SK-N-SH (cell line): ENCODE results near the gene DCAF11. TPM values are rescaled to one million over a fixed set of nuclear protein-coding genes. Genes with fewer than 3 reads are reported as not detected.
A peak's percentile ranks its signal among the peaks of the same experiment; 100 is the strongest.

Experiments
- CTCF ChIA-PET: fragments of 300-600, 350-600 bp; formaldehyde crosslinking; extraction: SDS; loops from one replicate; lab custom pipeline; 2021; lab: Yijun Ruan, JAX
- POLR2A ChIA-PET: fragments of 350-600 bp; sonication (Branson Sonifier 250); formaldehyde crosslinking; extraction: SDS; loops from one replicate; lab custom pipeline; 2020; ENCODE audit warnings: antibody characterized with exemption, inconsistent platforms; lab: Yijun Ruan, JAX
- DNase-seq: peaks from one replicate; pipeline ENCODE4 v3.0.0; 2012
- H2AFZ ChIP-seq: fragments of 200-600 bp; sonication (generic); 2 replicates; pipeline ENCODE4 v1.8.1; 2016; ENCODE audit warnings: antibody characterized with exemption, mild to moderate bottlenecking, low read depth
- H3F3A ChIP-seq: fragments of 200-600 bp; sonication (generic); replicated peaks from 2 replicates; pipeline ENCODE3; 2016; ENCODE audit warnings: antibody characterized with exemption, mild to moderate bottlenecking; ENCODE audit not compliant: insufficient read depth
- H3K27ac ChIP-seq, 2 experiments: fragments of 200-500 bp in 1 of 2; fragments of 200-600 bp in 1 of 2; sonication (Bioruptor generic) in 1 of 2; sonication (generic), shearing (Covaris generic) in 1 of 2; 2 replicates each; pipeline versions ENCODE4 v1.5.1 to v1.6.1; 2014 to 2016; ENCODE audit warnings: low read depth in 2 of 2, inconsistent platforms in 1 of 2, low read length in 1 of 2, mild to moderate bottlenecking in 1 of 2, mixed read lengths in 1 of 2
- H3K27me3 ChIP-seq: fragments of 200-600 bp; sonication (generic), shearing (Covaris generic); 2 replicates; pipeline ENCODE4 v1.6.1; 2016; ENCODE audit warnings: mixed run types; ENCODE audit not compliant: insufficient read depth
- H3K36me3 ChIP-seq, 2 experiments: fragments of 200-500 bp in 1 of 2; fragments of 200-600 bp in 1 of 2; sonication (Bioruptor generic) in 1 of 2; sonication (generic) in 1 of 2; replicated peaks in 1 of 2; 2 replicates each; pipeline versions ENCODE3 to v1.5.1; 2014 to 2016; ENCODE audit warnings: low read length in 1 of 2, mild to moderate bottlenecking in 1 of 2; ENCODE audit not compliant: insufficient read depth in 2 of 2, control insufficient read depth in 1 of 2
- H3K4me1 ChIP-seq, 2 experiments: fragments of 200-500 bp in 1 of 2; fragments of 200-600 bp in 1 of 2; sonication (Bioruptor generic) in 1 of 2; sonication (generic), shearing (Covaris generic) in 1 of 2; 2 replicates each; pipeline versions ENCODE4 v1.5.1 to v1.6.1; 2014 to 2016; ENCODE audit warnings: low read depth in 1 of 2, low read length in 1 of 2, mixed run types in 1 of 2; ENCODE audit not compliant: insufficient read depth in 2 of 2, control insufficient read depth in 1 of 2
- H3K4me2 ChIP-seq: fragments of 200-600 bp; sonication (generic), shearing (Covaris generic); 2 replicates; pipeline ENCODE4 v1.6.1; 2017; ENCODE audit warnings: mixed run types
- H3K4me3 ChIP-seq, 2 experiments: fragments of 200-500 bp in 1 of 2; fragments of 200-600 bp in 1 of 2; sonication (Bioruptor generic) in 1 of 2; sonication (generic), shearing (Covaris generic) in 1 of 2; 2 replicates each; pipeline versions ENCODE4 v1.5.1 to v1.8.1; 2014 to 2016; ENCODE audit warnings: low read depth in 2 of 2, inconsistent platforms in 1 of 2, low read length in 1 of 2, mild to moderate bottlenecking in 1 of 2, mixed read lengths in 1 of 2, moderate library complexity in 1 of 2
- H3K79me2 ChIP-seq: fragments of 200-600 bp; sonication (generic); 2 replicates; pipeline ENCODE4 v1.8.1; 2017; ENCODE audit warnings: mild to moderate bottlenecking; ENCODE audit not compliant: insufficient read depth
- H3K9ac ChIP-seq: fragments of 200-600 bp; sonication (generic); 2 replicates; pipeline ENCODE4 v1.6.1; 2017; ENCODE audit warnings: mixed run types
- H3K9me2 ChIP-seq: fragments of 200-600 bp; sonication (generic); 2 replicates; pipeline ENCODE4 v1.6.1; 2017; ENCODE audit warnings: mixed run types
- H3K9me3 ChIP-seq: fragments of 200-600 bp; sonication (generic); 2 replicates; pipeline ENCODE4 v1.6.1; 2017; ENCODE audit warnings: mixed run types, mild to moderate bottlenecking, moderate library complexity
- H4K20me1 ChIP-seq: fragments of 200-600 bp; sonication (generic); 2 replicates; pipeline ENCODE4 v1.6.1; 2017; ENCODE audit warnings: mild to moderate bottlenecking, mixed run types; ENCODE audit not compliant: insufficient read depth
- CTCF ChIP-seq: fragments of 200-600 bp; sonication (generic); IDR thresholded peaks from 2 replicates; pipeline ENCODE4 v1.6.1; 2017; ENCODE audit warnings: antibody characterized with exemption, mild to moderate bottlenecking, moderate library complexity
- ELF1 ChIP-seq: IDR thresholded peaks from 2 replicates; pipeline ENCODE4 v1.4.0; 2012
- EZH2phosphoT487 ChIP-seq: fragments of 200-600 bp; sonication (generic); IDR thresholded peaks from 2 replicates; pipeline ENCODE4 v1.6.1; 2017; ENCODE audit warnings: low read depth, mixed run types, mild to moderate bottlenecking, antibody characterized with exemption, moderate library complexity, borderline replicate concordance
- FOXJ3 ChIP-seq: sonication (generic); formaldehyde crosslinking; IDR thresholded peaks from 2 replicates; pipeline ENCODE4 v1.5.1; 2020; ENCODE audit warnings: mild to moderate bottlenecking, missing genetic modification reagents
- FOXM1 ChIP-seq: IDR thresholded peaks from 2 replicates; pipeline ENCODE4 v1.4.0; 2012; ENCODE audit warnings: low read depth, mild to moderate bottlenecking
- GATA2 ChIP-seq: sonication (generic); formaldehyde crosslinking; IDR thresholded peaks from 2 replicates; pipeline ENCODE4 v1.5.0; 2020; ENCODE audit warnings: mild to moderate bottlenecking, missing genetic modification reagents
- IRF3 ChIP-seq: fragments of 150-350 bp; IDR thresholded peaks from 2 replicates; pipeline ENCODE4 v1.6.1; 2016; ENCODE audit warnings: mild to moderate bottlenecking, low read depth, low read length
- JUND ChIP-seq: IDR thresholded peaks from 2 replicates; pipeline ENCODE4 v1.4.0; 2012
- MAX ChIP-seq: IDR thresholded peaks from 2 replicates; pipeline ENCODE4 v1.4.0; 2012; ENCODE audit warnings: low read depth
- MXI1 ChIP-seq: IDR thresholded peaks from 2 replicates; pipeline ENCODE4 v1.6.1; 2012; ENCODE audit warnings: mild to moderate bottlenecking, low read depth, low read length, improper control_type of control experiment
- NFIC ChIP-seq: IDR thresholded peaks from 2 replicates; pipeline ENCODE4 v1.4.0; 2012; ENCODE audit warnings: borderline replicate concordance
- NRF1 ChIP-seq: IDR thresholded peaks from 2 replicates; pipeline ENCODE4 v1.6.1; 2012; ENCODE audit warnings: low read depth, mild to moderate bottlenecking, low read length
- POLR2AphosphoS5 ChIP-seq: IDR thresholded peaks from 2 replicates; pipeline ENCODE4 v1.6.1; 2012; ENCODE audit warnings: low read depth, low read length
- RAD21 ChIP-seq: IDR thresholded peaks from 2 replicates; pipeline ENCODE4 v1.6.1; 2012; ENCODE audit warnings: mild to moderate bottlenecking, low read length
- RXRA ChIP-seq: IDR thresholded peaks from 2 replicates; pipeline ENCODE4 v1.4.0; 2012; ENCODE audit warnings: low read depth, mild to moderate bottlenecking, borderline replicate concordance
- SIN3A ChIP-seq: IDR thresholded peaks from 2 replicates; pipeline ENCODE4 v1.6.1; 2012; ENCODE audit warnings: low read depth, mild to moderate bottlenecking, low read length, moderate library complexity, borderline replicate concordance
- TAF1 ChIP-seq: IDR thresholded peaks from 2 replicates; pipeline ENCODE4 v1.6.1; 2012; ENCODE audit warnings: low read depth, mild to moderate bottlenecking, low read length, moderate library complexity, borderline replicate concordance
- TEAD4 ChIP-seq: IDR thresholded peaks from 2 replicates; pipeline ENCODE4 v1.4.0; 2012; ENCODE audit warnings: mild to moderate bottlenecking, borderline replicate concordance; ENCODE audit not compliant: insufficient read depth
- USF2 ChIP-seq: fragments of 150-350 bp; IDR thresholded peaks from 2 replicates; pipeline ENCODE4 v1.6.1; 2017; ENCODE audit warnings: antibody characterized with exemption, low read length, low read depth, borderline replicate concordance
- ZBTB33 ChIP-seq: IDR thresholded peaks from 2 replicates; pipeline ENCODE4 v1.4.0; 2012; ENCODE audit warnings: low read depth, borderline replicate concordance
- WGBS: methylation state at CpG from one replicate; pipeline ENCODE4 v1.1.6; 2017; ENCODE audit warnings: low lambda C conversion rate; 5-methylcytosine and 5-hydroxymethylcytosine counted together
- polyA plus RNA-seq, 3 experiments: library from polyadenylated mRNA; depleted of rRNA; stranded (reverse); fragments of >200 nt; gene quantifications; 2 replicates each; pipeline ENCODE4 v1.2.3, GENCODE V29; 2012

Gene DCAF11
- polyA plus RNA-seq, 1 of the 3 experiments (the other 2 are of a cell fraction) = 34.6 TPM

- TF ChIP-seq CTCF (peak; percentile 95), ELF1 (no peak), ZBTB33 (peak; percentile 66; the same call in 1 of the 2 replicates), GATA2 (CRISPR knock-in tag) (no peak), RXRA (peak; percentile 84; the same call in 1 of the 2 replicates), MAX (peak; percentile 97), NRF1 (no peak), MXI1 (peak; percentile 98), FOXM1 (no peak)
Observed at GRCh38 chr14:24160850-24161804, 46.5 kb downstream of the DCAF11 start, which contains the start of gene IRF9 (continued).

GRCh38 chr14:24162093-24162492, 47.5 kb downstream of the DCAF11 start:
- Histone ChIP-seq H3K9ac (peak overlapping the region; percentile 79), H3K27ac (peak overlapping the region in 1 of 2 experiments; percentile 96; a peak in 2 of 4 replicates), H3K4me3 (peak overlapping the region; percentile 75 to 77), H3K27me3 (no peaks in the 10 kb centered on the region), H3F3A (peaks cover 17% of the 10 kb centered on the region), H3K4me1 (peaks cover 4 to 22% of the 10 kb centered on the region in 2 experiments; a peak in 1 of 4 replicates), H4K20me1 (peaks cover 4% of the 10 kb centered on the region; the same call in 1 of the 2 replicates), H2AFZ (no peak overlapping the region), H3K4me2 (peak overlapping the region; percentile 97), H3K9me2 (no peaks in the 10 kb centered on the region), H3K9me3 (no peaks in the 10 kb centered on the region), H3K79me2 (peaks cover 23% of the 10 kb centered on the region), H3K36me3 (peaks cover 26 to 59% of the 10 kb centered on the region in 2 experiments)
- ChIA-PET CTCF (interaction anchor here (1.2 to 3.5 kb wide), 15 partner anchors 8 to 858 kb away, joined by 3 to 38 read pairs (median 16); partner anchors contain the start of genes DCAF11, NRL, PSME1 and PSME2), POLR2A (interaction anchor here (0.9 to 5.2 kb wide), 9 partner anchors 9 to 110 kb away, joined by 3 to 50 read pairs (median 5); partner anchors contain the start of genes CARMIL3, DCAF11, NRL and PSME1)
- 83% methylated on average over 8 of the region's 8 CpGs for WGBS
- DNase-seq = no peak
- TF ChIP-seq TEAD4 (no peak), FOXJ3 (CRISPR knock-in tag) (no peak), POLR2AphosphoS5 (no peak), MXI1 (no peak), JUND (no peak), RAD21 (no peak), TAF1 (no peak), RXRA (no peak), SIN3A (no peak), CTCF (no peak), USF2 (no peak), ELF1 (no peak), IRF3 (no peak), EZH2phosphoT487 (no peak), NFIC (no peak)
